Nephron (organoid): ENCODE results near the gene NCK2.

Experiments
- H3K27ac Mint-ChIP-seq, 3 experiments: 2 replicates each; pipeline ENCODE4 v1.8.0; 2020; ENCODE audit warnings: mixed read lengths in 3 of 3, mild to moderate bottlenecking in 2 of 3, moderate library complexity in 1 of 3
- H3K27me3 Mint-ChIP-seq: 2 replicates; pipeline ENCODE4 v1.8.0; 2021; ENCODE audit warnings: low read depth, mild to moderate bottlenecking, moderate library complexity, mixed read lengths
- H3K36me3 Mint-ChIP-seq: 2 replicates; pipeline ENCODE4 v1.8.0; 2020; ENCODE audit warnings: low read depth, mixed read lengths
- H3K4me1 Mint-ChIP-seq: 2 replicates; pipeline ENCODE4 v1.8.0; 2020; ENCODE audit warnings: mixed read lengths
- H3K4me3 Mint-ChIP-seq, 3 experiments: 2 replicates each; pipeline ENCODE4 v1.8.0; 2020; ENCODE audit warnings: mild to moderate bottlenecking in 3 of 3, mixed read lengths in 3 of 3, moderate library complexity in 2 of 3
- H3K9me3 Mint-ChIP-seq: 2 replicates; pipeline ENCODE4 v1.8.0; 2020; ENCODE audit warnings: mixed read lengths
- TF ChIP-seq, protein P1 (sequence below), 3 experiments: fragments of 200-600 bp; sonication (generic); IDR thresholded peaks; one replicate each; pipeline ENCODE4 v1.5.0; 2021; ENCODE audit warnings: antibody characterized with exemption in 3 of 3; ENCODE audit not compliant: unreplicated experiment in 3 of 3

NCK2 gene

DNA sequence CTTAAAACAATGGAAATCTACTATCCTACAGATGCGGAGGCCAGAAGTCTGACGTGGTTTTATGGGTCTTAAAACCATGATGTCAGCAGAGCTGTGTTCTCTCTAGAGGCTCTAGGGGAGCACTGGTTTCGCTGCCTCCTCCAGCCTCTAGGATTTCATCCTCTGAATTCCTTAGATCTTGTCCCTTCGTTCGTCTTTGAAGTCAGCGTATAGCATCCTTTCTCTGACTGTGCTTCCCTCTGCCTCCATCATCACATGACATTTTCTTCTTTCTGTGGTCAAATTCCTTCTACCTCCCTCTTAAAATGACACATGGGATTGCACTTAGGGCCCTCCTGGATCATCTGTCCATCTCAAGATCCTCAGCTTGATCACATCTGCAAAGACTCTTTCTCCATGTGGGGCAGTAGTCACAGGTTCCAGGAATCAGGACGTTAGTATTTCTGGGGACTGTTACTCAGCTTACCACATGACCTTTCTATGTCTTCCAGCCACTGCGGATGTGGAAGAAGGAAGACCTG, 22.7 kb upstream of the NCK2 start:
- Mint-ChIP-seq H3K27ac (no peak overlapping the region), H3K9me3 (peaks cover 4% of the 10 kb centered on the region), H3K4me1 (peaks cover 29% of the 10 kb centered on the region), H3K27me3 (peaks cover 17% of the 10 kb centered on the region), H3K36me3 (peaks cover 5% of the 10 kb centered on the region), H3K4me3 (no peak overlapping the region)
- TF ChIP-seq, protein P1, sequence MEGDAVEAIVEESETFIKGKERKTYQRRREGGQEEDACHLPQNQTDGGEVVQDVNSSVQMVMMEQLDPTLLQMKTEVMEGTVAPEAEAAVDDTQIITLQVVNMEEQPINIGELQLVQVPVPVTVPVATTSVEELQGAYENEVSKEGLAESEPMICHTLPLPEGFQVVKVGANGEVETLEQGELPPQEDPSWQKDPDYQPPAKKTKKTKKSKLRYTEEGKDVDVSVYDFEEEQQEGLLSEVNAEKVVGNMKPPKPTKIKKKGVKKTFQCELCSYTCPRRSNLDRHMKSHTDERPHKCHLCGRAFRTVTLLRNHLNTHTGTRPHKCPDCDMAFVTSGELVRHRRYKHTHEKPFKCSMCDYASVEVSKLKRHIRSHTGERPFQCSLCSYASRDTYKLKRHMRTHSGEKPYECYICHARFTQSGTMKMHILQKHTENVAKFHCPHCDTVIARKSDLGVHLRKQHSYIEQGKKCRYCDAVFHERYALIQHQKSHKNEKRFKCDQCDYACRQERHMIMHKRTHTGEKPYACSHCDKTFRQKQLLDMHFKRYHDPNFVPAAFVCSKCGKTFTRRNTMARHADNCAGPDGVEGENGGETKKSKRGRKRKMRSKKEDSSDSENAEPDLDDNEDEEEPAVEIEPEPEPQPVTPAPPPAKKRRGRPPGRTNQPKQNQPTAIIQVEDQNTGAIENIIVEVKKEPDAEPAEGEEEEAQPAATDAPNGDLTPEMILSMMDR (IDR thresholded peaks at IDR 0.05; ENCODE audit: unreplicated experiment in 3 of 3): no peak

GRCh38 chr2:105722726-105723297, 21.9 kb upstream of the NCK2 start:
- no peak overlapping the region for H3K27ac Mint-ChIP-seq
- H3K9me3 Mint-ChIP-seq: peaks cover 4% of the 10 kb centered on the region
- TF ChIP-seq, protein P1 (IDR thresholded peaks at IDR 0.05; ENCODE audit: unreplicated experiment in 3 of 3): no peak
- H3K4me1 Mint-ChIP-seq: peaks cover 29% of the 10 kb centered on the region
- peaks cover 17% of the 10 kb centered on the region for H3K27me3 Mint-ChIP-seq
- H3K36me3 Mint-ChIP-seq: peaks cover 5% of the 10 kb centered on the region
- H3K4me3 Mint-ChIP-seq: no peak overlapping the region

DNA sequence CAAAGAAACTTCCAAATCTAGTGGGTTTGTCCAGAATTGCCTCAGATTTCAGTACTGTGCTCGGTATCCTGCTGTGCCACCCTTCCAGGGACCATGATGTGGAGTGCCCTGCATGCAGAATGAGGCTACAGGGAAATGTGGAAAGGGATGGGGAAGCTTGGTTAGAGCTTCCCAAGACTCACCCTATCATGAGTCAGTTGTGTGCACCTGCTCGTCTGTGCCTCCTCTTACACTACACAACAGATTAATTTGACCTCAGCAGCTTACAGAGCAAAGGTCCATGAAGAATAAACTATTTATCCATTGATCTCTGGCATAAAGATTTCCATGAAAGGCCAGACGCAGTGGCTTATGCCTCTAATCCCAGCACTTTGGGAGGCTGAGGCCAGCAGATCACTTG, 21.3 kb upstream of the NCK2 start:
- Mint-ChIP-seq H3K27me3 (peaks cover 17% of the 10 kb centered on the region), H3K4me1 (peaks cover 29% of the 10 kb centered on the region)
- TF ChIP-seq, protein P1 (IDR thresholded peaks at IDR 0.05; ENCODE audit: unreplicated experiment in 3 of 3): no peak

DNA sequence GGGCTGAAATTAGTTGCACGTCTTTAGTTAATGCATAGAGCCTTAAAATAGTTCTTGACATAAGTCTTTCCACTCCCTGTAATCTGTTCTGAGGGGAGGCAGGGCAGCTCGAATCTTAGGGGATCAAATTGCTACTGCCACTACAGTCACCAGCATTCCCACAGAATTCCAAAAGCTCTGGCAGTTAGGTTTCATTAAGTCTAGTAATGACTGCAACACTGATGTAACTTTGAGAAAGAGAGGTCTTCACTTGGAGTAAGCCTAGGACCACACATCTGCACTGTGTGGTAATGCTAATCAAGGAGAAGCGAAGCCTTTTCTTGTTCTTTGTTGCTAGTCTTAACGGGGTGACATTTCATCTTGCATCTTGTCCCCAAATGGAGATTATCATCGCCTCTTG, 19.3 kb upstream of the NCK2 start:
- TF ChIP-seq, protein P1 (IDR thresholded peaks at IDR 0.05; ENCODE audit: unreplicated experiment in 3 of 3): no peak
- H3K4me3 Mint-ChIP-seq: no peak overlapping the region
- peaks cover 5% of the 10 kb centered on the region for H3K36me3 Mint-ChIP-seq
- peaks cover 4% of the 10 kb centered on the region for H3K9me3 Mint-ChIP-seq
- H3K27me3 Mint-ChIP-seq: peaks cover 17% of the 10 kb centered on the region
- peaks cover 29% of the 10 kb centered on the region for H3K4me1 Mint-ChIP-seq
- peak overlapping the region in 1 of 3 experiments; percentile 42 for H3K27ac Mint-ChIP-seq

More for the DNA sequence above, 21.3 kb upstream of the NCK2 start:
- no peak overlapping the region for H3K4me3 Mint-ChIP-seq
- peaks cover 5% of the 10 kb centered on the region for H3K36me3 Mint-ChIP-seq
- peaks cover 4% of the 10 kb centered on the region for H3K9me3 Mint-ChIP-seq
- H3K27ac Mint-ChIP-seq: no peak overlapping the region

- Mint-ChIP-seq H3K9me3 (peaks cover 4% of the 10 kb centered on the region), H3K4me1 (peaks cover 22% of the 10 kb centered on the region), H3K4me3 (no peak overlapping the region), H3K27ac (no peak overlapping the region), H3K27me3 (peaks cover 25% of the 10 kb centered on the region), H3K36me3 (peaks cover 5% of the 10 kb centered on the region)
- TF ChIP-seq, protein P1 (IDR thresholded peaks at IDR 0.05; ENCODE audit: unreplicated experiment in 3 of 3): no peak
Measured at GRCh38 chr2:105730170-105730569, 14.5 kb upstream of the NCK2 start.

GRCh38 chr2:105731511-105731910, 13.2 kb upstream of the NCK2 start:
- H3K4me3 Mint-ChIP-seq: no peak overlapping the region
- peaks cover 18% of the 10 kb centered on the region for H3K27me3 Mint-ChIP-seq
- H3K27ac Mint-ChIP-seq: no peak overlapping the region
- H3K9me3 Mint-ChIP-seq: peaks cover 4% of the 10 kb centered on the region
- H3K4me1 Mint-ChIP-seq: peaks cover 10% of the 10 kb centered on the region
- peaks cover 5% of the 10 kb centered on the region for H3K36me3 Mint-ChIP-seq
- TF ChIP-seq, protein P1 (IDR thresholded peaks at IDR 0.05; ENCODE audit: unreplicated experiment in 3 of 3): no peak
